Breast epithelium (tissue), 3 donors: ENCODE data around the gene MAGEB1.

ENCODE experiments used
- POLR2A ChIP-seq: fragments of 450-650 bp; IDR thresholded peaks from one replicate; pipeline ENCODE4 v1.6.1; 2016; ENCODE audit warnings: antibody characterized with exemption, mild to moderate bottlenecking, moderate library complexity
- POLR2AphosphoS5 ChIP-seq, 3 donors: sonication (generic); formaldehyde crosslinking; IDR thresholded peaks; one replicate each; pipeline ENCODE4 v1.6.1; 2017; ENCODE audit warnings: antibody characterized with exemption in 3 of 3
- TF ChIP-seq, protein P1 (sequence below), 3 donors: fragments of 450-650 bp; IDR thresholded peaks; one replicate each; pipeline ENCODE4 v1.5.1; 2016 to 2017; ENCODE audit warnings: antibody characterized with exemption in 3 of 3, mild to moderate bottlenecking in 3 of 3, moderate library complexity in 3 of 3

DNA sequence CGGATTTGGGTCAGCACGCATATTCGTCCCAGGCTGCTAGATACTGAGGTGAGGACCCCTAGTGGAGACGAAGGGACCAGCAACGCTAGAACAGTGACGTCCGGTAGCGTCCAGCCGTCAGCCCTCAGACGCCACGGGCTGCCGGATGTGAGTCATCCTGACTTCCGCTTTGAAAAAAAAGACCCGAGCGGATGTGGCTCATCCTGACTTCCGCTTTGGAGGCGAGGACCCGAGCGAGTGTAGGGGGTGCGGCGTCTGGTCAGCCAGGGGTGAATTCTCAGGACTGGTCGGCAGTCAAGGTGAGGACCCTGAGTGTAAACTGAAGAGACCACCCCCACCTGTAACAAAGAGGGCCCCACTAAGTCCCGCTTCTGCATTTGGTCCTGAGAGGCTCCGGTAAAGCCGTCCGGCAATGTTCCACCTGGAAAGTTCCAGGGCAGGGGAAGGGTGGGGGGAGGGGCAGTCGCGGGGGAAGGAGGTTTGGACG lies 31.5 kb upstream of the MAGEB1 start, which contains the start of gene MAGEB2:
- TF ChIP-seq POLR2AphosphoS5 (IDR thresholded peaks at IDR 0.05) (no peak), POLR2A (no peak)
- TF ChIP-seq, protein P1, sequence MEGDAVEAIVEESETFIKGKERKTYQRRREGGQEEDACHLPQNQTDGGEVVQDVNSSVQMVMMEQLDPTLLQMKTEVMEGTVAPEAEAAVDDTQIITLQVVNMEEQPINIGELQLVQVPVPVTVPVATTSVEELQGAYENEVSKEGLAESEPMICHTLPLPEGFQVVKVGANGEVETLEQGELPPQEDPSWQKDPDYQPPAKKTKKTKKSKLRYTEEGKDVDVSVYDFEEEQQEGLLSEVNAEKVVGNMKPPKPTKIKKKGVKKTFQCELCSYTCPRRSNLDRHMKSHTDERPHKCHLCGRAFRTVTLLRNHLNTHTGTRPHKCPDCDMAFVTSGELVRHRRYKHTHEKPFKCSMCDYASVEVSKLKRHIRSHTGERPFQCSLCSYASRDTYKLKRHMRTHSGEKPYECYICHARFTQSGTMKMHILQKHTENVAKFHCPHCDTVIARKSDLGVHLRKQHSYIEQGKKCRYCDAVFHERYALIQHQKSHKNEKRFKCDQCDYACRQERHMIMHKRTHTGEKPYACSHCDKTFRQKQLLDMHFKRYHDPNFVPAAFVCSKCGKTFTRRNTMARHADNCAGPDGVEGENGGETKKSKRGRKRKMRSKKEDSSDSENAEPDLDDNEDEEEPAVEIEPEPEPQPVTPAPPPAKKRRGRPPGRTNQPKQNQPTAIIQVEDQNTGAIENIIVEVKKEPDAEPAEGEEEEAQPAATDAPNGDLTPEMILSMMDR (IDR thresholded peaks at IDR 0.05), result no peak
